SK-N-MC (cell line): Measurements from ENCODE around the gene NEK1.

ENCODE experiments used
- DNase-seq: peaks from one replicate; pipeline ENCODE4 v3.0.0-alpha.2; 2011; ENCODE audit warnings: low read depth, low spot score
- H3K27ac ChIP-seq: fragments of 200-600 bp; sonication (generic); 2 replicates; pipeline ENCODE4 v1.5.1; 2016; ENCODE audit warnings: mixed run types
- H3K36me3 ChIP-seq: fragments of 200-600 bp; sonication (generic); 2 replicates; pipeline ENCODE4 v1.6.1; 2017; ENCODE audit warnings: antibody characterized with exemption, low read length, mixed read lengths; ENCODE audit not compliant: insufficient read depth
- H3K4me3 ChIP-seq: fragments of 200-600 bp; sonication (generic); 2 replicates; pipeline ENCODE4 v1.5.1; 2016
- H3K9ac ChIP-seq: fragments of 200-600 bp; sonication (generic); 2 replicates; pipeline ENCODE4 v1.8.0; 2017; ENCODE audit warnings: mixed run types, mixed read lengths; ENCODE audit not compliant: insufficient read length
- H3K9me3 ChIP-seq: fragments of 200-600 bp; sonication (generic); 2 replicates; pipeline ENCODE4 v1.6.1; 2017; ENCODE audit warnings: low read depth, mild to moderate bottlenecking, antibody characterized with exemption, low read length, moderate library complexity, mixed read lengths
- EZH2 ChIP-seq: fragments of 200-600 bp; sonication (generic); IDR thresholded peaks from one replicate; pipeline ENCODE4 v1.6.1; 2017; ENCODE audit warnings: antibody characterized with exemption
- FOXP2 ChIP-seq: optimal IDR thresholded peaks from 2 replicates; pipeline ENCODE3; 2011; ENCODE audit warnings: mild to moderate bottlenecking, moderate library complexity; ENCODE audit not compliant: insufficient read depth; ENCODE audit errors: extremely low read length, control extremely low read depth
- POLR2AphosphoS5 ChIP-seq: IDR thresholded peaks from 2 replicates; pipeline ENCODE4 v1.6.1; 2012; ENCODE audit warnings: mild to moderate bottlenecking, low read depth, low read length, borderline replicate concordance

The NEK1 gene, protein sequence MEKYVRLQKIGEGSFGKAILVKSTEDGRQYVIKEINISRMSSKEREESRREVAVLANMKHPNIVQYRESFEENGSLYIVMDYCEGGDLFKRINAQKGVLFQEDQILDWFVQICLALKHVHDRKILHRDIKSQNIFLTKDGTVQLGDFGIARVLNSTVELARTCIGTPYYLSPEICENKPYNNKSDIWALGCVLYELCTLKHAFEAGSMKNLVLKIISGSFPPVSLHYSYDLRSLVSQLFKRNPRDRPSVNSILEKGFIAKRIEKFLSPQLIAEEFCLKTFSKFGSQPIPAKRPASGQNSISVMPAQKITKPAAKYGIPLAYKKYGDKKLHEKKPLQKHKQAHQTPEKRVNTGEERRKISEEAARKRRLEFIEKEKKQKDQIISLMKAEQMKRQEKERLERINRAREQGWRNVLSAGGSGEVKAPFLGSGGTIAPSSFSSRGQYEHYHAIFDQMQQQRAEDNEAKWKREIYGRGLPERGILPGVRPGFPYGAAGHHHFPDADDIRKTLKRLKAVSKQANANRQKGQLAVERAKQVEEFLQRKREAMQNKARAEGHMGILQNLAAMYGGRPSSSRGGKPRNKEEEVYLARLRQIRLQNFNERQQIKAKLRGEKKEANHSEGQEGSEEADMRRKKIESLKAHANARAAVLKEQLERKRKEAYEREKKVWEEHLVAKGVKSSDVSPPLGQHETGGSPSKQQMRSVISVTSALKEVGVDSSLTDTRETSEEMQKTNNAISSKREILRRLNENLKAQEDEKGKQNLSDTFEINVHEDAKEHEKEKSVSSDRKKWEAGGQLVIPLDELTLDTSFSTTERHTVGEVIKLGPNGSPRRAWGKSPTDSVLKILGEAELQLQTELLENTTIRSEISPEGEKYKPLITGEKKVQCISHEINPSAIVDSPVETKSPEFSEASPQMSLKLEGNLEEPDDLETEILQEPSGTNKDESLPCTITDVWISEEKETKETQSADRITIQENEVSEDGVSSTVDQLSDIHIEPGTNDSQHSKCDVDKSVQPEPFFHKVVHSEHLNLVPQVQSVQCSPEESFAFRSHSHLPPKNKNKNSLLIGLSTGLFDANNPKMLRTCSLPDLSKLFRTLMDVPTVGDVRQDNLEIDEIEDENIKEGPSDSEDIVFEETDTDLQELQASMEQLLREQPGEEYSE (N-terminal part only)

DNA sequence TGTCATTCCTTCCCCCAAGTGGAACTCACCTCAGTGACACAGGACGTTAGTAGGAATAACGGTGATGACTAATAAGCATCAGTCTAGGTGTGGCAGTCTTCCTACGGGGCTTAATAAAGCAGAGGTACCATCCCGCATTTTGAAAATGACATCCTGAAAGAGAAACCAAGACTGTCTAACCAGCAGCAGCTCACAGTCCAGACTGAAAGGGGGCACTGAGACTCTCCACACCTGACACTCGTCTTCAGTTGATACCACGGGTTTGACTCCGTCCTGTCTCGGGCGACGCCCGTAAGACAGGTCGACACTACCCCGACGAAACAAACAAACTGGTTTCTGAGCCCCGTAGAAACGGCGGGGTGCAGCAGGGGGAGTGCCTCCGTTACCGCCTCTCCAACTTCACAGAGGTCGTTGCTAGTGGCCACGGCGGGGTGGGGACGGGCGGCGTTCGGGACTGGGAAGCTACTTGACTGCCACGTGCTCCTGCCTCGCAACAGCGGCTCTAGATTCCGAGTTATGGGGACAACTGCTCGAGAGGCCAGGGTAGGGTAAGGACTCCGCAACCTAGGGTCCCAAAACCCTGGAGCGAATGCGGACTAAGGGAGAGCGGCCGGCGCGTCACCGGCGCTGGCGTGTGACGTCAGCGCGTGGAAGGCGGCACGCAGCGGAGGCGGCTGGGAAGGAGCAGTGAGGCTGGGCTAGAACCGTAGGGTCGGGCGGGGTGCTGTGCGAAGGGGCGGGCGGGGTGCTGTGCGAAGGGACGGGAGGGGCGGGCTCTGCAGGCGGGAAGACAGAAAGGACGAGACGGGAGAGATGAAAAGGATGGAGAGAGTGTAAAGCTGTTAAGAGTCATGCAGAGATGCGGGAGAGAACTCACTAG is at the start of gene NEK1:
Gene NEK1 (minus strand): TSS at position 593 of the 880 bp plus-strand sequence. CDS start 9,953 bp downstream, outside the sequence.
- Histone ChIP-seq H3K4me3 (peak within 1 kb of the TSS; percentile 99), H3K9me3 (no peaks in the 10 kb centered on the region), H3K27ac (peak within 1 kb of the TSS; percentile 72), H3K36me3 (peaks cover 12% of the 10 kb centered on the region), H3K9ac (peak within 1 kb of the TSS; percentile 90)
- no peak for DNase-seq
- TF ChIP-seq EZH2 (no peak), FOXP2 (peak; percentile 24), POLR2AphosphoS5 (peak; percentile 99)

DNA sequence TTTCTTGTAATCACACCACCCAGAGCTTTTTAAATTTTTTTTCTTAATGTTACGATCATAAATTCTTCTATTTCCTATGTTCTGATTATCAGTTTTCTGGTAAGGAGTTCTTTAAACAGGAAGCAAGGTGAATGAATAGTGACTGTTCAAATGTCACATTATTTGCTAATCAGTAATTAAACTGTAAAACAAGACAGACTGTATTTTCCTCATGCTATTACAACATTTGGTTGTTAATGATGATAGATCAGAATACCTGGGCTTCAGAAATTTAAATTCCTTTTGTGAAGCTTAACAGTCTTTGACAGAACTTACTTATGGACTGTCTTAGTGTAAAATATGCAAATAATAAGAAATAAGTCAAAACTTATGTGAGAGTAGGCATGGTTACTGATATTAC is 49.4 kb upstream of the NEK1 start:
- Histone ChIP-seq H3K9me3 (no peaks in the 10 kb centered on the region), H3K36me3 (peaks cover 7% of the 10 kb centered on the region), H3K9ac (peak overlapping the region; percentile 85), H3K27ac (peak overlapping the region; percentile 98; the same call in 1 of the 2 replicates), H3K4me3 (peak overlapping the region; percentile 96)
- DNase-seq, result no peak
- TF ChIP-seq FOXP2 (no peak), POLR2AphosphoS5 (no peak), EZH2 (no peak)

DNA sequence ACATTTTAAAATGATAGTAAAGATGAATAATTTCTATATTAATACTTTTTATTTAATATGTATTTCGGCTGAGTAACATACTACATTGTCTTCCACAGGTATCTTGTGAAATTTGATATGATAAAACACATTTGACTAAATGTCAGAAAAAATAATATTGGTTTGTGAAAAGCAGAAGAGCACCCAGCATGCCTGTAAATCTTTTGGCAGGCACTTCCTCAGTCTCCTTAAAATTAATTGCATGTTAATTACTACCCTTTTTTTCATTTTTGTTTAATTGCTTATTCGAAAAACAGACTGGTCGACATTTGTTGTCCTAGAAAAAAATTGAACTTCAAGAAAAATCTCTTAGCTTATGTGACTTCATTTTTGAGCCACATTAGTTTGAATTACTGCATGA is 48.5 kb upstream of the NEK1 start:
- DNase-seq, result no peak
- Histone ChIP-seq H3K9me3 (no peaks in the 10 kb centered on the region), H3K9ac (peak overlapping the region; percentile 85), H3K36me3 (peaks cover 5% of the 10 kb centered on the region), H3K4me3 (peak overlapping the region; percentile 96), H3K27ac (peak overlapping the region; percentile 98)
- TF ChIP-seq FOXP2 (no peak), POLR2AphosphoS5 (no peak), EZH2 (no peak)

DNA sequence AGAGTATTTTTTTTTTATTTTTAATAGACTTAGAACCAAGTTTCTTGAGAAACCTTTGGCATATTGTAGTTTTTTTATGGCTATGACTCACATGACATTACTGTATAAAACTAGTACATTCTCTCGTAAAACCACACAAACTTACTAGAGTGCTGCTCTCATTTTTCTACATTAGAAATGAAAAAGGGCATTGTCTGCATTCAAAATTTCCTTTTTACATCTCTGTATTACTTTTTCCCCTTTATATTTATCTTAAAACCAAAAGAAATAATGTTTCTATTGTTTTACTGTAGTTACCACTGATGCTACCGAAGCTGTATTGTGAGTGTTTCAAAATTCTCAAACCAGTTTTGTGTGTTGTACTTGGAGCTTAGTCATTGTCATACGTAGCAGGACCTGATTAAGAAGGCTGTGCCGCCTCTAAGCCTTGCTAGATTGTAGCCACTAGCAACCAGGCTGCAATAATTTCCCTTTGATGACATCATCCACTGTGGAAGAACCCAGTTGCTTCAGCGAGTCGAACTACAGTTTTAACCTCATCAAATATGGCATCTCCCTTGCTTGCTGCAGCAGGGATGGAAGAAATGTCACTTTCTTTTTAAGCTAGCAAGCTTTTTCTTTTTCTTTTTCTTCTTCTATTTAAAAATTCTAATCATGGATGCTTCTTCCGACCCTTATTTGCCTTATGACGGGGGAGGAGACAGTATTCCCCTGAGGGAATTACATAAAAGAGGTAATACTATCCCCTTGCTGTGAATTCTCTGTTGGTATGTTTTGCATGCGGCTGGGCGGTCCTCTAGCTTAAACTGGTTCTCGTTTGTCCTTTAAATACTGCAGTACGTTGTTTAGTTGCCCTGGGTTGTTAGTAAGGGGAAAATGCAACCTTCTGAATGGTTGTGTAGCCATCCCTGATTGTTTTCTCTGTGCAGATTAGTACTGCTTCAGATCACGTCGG is 47.6 kb upstream of the NEK1 start:
- DNase-seq, result peak; percentile 98
- peak overlapping the region; percentile 98 for H3K27ac ChIP-seq
- no peaks in the 10 kb centered on the region for H3K9me3 ChIP-seq
- peaks cover 10% of the 10 kb centered on the region for H3K36me3 ChIP-seq
- H3K9ac ChIP-seq, result peak overlapping the region; percentile 85
- H3K4me3 ChIP-seq, result peak overlapping the region; percentile 96
- TF ChIP-seq FOXP2 (no peak), EZH2 (no peak), POLR2AphosphoS5 (peak; percentile 50; the same call in 1 of the 2 replicates)

DNA sequence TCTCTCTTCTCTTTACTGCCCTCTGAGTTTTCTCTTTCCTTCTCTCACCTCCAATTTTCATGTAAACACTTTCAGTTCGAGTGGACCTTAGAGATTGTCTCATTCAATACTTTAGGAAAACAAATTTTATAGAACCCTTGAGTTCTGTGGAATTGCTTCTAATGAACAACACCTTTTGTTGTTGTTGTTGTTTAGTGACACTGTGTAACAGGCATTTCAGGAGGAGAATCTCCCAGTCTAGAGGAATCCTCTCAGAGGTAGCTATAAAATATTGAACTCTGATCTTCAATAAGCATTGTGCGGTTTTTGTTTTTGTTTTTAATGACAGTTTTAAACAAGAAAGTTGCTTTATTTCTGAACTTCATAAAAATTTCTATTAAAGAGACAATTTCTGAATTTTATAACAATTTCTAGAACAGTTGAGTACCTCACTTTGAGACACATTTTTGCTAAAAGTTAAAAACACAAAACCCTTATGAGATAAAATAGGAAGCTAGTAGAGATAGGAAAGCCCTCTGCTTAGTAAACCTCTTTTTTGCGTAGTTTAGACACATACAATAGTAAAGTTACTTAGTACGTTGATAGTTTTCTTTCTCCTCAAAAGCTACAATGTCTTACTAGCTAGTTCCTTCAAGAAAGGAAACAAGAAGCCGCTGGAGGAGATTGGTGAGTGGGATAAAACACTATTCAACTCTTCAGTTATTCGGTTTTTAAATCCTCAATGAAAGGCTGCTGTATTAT is 46.8 kb upstream of the NEK1 start:
- Histone ChIP-seq H3K9me3 (no peaks in the 10 kb centered on the region), H3K9ac (peak overlapping the region; percentile 85), H3K27ac (peak overlapping the region; percentile 98), H3K36me3 (peaks cover 10% of the 10 kb centered on the region), H3K4me3 (peak overlapping the region; percentile 96)
- TF ChIP-seq FOXP2 (no peak), EZH2 (no peak), POLR2AphosphoS5 (no peak)
- no peak for DNase-seq

DNA sequence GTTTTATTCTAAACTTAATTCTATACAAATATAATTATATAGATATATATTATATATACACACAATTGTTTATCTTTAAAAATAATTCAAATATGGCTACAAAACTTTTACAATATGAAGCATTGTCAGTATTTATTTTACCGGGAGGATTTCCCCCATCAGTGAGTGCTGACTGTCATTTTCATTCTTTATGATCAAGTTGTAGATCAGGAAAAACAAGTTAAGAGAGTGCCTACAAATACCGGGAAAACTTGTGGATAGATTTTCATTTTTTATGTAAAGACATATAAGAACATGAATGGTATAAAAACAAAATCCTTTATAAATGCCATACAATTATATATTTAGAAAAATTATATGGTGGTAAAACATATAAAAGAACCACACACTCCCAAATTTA is 45.8 kb upstream of the NEK1 start:
- DNase-seq, result no peak
- Histone ChIP-seq H3K36me3 (peaks cover 10% of the 10 kb centered on the region), H3K27ac (peak overlapping the region; percentile 98), H3K9ac (peak overlapping the region; percentile 85), H3K9me3 (no peaks in the 10 kb centered on the region), H3K4me3 (peak overlapping the region; percentile 96; the same call in 1 of the 2 replicates)
- TF ChIP-seq POLR2AphosphoS5 (no peak), EZH2 (no peak), FOXP2 (no peak)
